ENCODE data around the gene SLC39A11. TPM values are rescaled to one million over a fixed set of nuclear protein-coding genes. Genes with fewer than 3 reads are reported as not detected.

Gene SLC39A11
- total RNA-seq, 3 donors from 2014 or later: 31.6 to 71.6 (median 51.6) TPM

DNA sequence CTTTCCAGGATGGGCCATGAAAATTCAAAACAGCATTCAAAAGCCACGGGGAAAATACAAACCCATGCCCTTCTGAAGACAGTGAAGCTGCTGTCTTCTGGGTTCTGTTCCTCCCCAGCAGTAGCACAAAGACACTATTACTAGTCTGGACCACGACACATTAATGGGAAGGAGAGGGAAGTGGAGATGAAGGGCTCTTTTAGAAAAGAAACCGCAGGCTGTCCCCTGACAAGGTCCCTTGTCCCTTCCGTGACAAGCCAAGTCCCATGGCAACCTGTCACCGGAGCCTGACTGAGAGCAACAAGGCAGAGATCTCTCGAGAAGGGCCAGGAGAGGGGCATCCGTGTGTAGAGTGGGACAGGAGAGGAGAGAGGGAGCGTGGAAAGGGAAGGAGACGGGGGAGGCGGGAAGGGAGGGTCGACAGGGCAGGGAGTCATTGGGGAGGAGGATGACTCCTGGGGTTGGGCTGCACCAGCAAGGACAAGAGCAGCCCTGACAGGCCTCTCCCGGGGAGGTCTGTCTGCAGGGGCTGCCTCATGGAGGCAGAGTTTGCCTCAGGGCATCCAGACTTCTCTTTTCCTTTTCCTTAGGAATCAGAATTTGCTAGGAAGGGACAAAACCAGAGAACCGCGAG lies 436.2 kb downstream of the SLC39A11 start:
- DNase-seq: no peak
- no peak overlapping the region for H3K4me3 ChIP-seq
- H3K4me1 ChIP-seq (ENCODE audit: low read depth): no peaks in the 10 kb centered on the region
- no peaks in the 10 kb centered on the region for H3K36me3 ChIP-seq (ENCODE audit: low read depth)
- intact Hi-C loops (cut with DNase I, micrococcal nuclease): no loop called here
- no peaks in the 10 kb centered on the region for H3K9me3 ChIP-seq
- ATAC-seq: no peak
- TF ChIP-seq, protein P1, sequence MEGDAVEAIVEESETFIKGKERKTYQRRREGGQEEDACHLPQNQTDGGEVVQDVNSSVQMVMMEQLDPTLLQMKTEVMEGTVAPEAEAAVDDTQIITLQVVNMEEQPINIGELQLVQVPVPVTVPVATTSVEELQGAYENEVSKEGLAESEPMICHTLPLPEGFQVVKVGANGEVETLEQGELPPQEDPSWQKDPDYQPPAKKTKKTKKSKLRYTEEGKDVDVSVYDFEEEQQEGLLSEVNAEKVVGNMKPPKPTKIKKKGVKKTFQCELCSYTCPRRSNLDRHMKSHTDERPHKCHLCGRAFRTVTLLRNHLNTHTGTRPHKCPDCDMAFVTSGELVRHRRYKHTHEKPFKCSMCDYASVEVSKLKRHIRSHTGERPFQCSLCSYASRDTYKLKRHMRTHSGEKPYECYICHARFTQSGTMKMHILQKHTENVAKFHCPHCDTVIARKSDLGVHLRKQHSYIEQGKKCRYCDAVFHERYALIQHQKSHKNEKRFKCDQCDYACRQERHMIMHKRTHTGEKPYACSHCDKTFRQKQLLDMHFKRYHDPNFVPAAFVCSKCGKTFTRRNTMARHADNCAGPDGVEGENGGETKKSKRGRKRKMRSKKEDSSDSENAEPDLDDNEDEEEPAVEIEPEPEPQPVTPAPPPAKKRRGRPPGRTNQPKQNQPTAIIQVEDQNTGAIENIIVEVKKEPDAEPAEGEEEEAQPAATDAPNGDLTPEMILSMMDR (IDR thresholded peaks at IDR 0.05): no peak

DNA sequence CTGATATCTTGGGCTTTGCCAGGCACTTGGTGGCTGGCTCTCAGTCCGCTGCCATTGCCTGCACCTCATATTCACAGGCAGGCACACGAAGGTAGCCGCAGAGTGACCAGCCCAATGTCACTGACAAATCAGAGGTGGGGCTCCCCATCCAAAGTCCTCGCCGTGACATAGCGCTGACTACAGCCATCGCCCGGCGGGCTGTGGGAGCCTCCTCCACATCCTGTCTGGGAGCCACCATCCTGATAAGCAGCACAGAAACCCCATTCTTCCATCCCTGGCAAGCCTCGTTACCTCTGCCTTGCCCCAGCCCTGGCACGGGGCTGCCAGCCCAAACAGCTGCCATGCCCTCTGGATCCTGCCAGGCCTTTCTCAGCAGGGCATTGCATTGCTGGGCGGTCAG lies 437.8 kb downstream of the SLC39A11 start:
- Histone ChIP-seq H3K4me1 (ENCODE audit: low read depth) (no peaks in the 10 kb centered on the region), H3K36me3 (ENCODE audit: low read depth) (no peaks in the 10 kb centered on the region), H3K9me3 (no peaks in the 10 kb centered on the region), H3K4me3 (no peak overlapping the region)
- no peak for DNase-seq
- TF ChIP-seq, protein P1 (IDR thresholded peaks at IDR 0.05): no peak
- ATAC-seq: no peak
- intact Hi-C loops (cut with DNase I, micrococcal nuclease): no loop called here

DNA sequence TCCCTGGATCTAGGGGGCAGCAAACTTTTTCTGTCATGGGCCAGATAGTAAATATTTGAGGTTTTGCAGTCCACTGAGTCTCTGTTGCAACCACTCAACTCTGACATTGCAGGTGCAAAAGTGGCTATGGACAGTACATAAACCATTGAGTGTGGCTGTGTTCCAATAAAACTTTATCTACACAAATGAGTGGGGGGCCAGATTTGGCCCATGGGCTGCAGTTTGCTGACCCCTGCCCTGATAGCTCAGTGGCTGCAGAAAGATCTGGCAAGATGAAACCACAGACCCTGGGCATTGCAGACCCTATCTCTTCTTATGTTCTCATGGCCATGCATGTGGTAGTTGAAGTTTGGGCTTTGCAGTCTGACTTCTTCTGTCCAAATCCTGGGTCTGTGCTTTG lies 440.5 kb downstream of the SLC39A11 start:
- no peak overlapping the region for H3K4me3 ChIP-seq
- no peaks in the 10 kb centered on the region for H3K4me1 ChIP-seq (ENCODE audit: low read depth)
- ATAC-seq (no peak), DNase-seq (no peak)
- intact Hi-C loops (cut with DNase I, micrococcal nuclease): no loop called here
- H3K36me3 ChIP-seq (ENCODE audit: low read depth): no peaks in the 10 kb centered on the region
- H3K9me3 ChIP-seq: no peaks in the 10 kb centered on the region
- TF ChIP-seq, protein P1 (IDR thresholded peaks at IDR 0.05): no peak

DNA sequence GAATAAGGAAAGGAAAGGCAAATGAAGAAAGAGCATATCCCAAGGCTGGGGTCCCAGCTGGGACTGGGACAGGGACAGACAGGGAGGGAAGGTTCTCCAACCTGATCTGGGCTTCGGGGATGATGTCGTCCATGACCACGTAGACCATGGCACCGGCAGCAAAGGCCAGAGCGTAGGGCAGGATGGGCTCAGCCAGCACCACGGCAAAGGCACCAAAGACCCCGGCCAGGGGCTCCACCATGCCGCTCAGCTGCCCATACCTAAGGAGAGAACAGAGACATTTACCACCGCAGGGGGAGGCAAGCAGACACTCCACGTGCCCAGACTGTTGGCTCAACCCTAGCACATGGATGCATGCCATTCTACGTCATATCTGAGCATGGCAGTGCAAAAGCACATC lies 443.8 kb downstream of the SLC39A11 start:
- Histone ChIP-seq H3K36me3 (ENCODE audit: low read depth) (no peaks in the 10 kb centered on the region), H3K4me1 (ENCODE audit: low read depth) (no peaks in the 10 kb centered on the region), H3K9me3 (no peaks in the 10 kb centered on the region), H3K4me3 (no peak overlapping the region)
- DNase-seq: no peak
- ATAC-seq: no peak
- TF ChIP-seq, protein P1 (IDR thresholded peaks at IDR 0.05): no peak
- intact Hi-C loops (cut with DNase I, micrococcal nuclease): no loop called here

- no peak for ATAC-seq
- DNase-seq: no peak
- TF ChIP-seq, protein P1 (IDR thresholded peaks at IDR 0.05): no peak
- intact Hi-C loops (cut with DNase I, micrococcal nuclease): no loop called here
- Histone ChIP-seq H3K9me3 (no peaks in the 10 kb centered on the region), H3K4me3 (no peak overlapping the region), H3K36me3 (ENCODE audit: low read depth) (no peaks in the 10 kb centered on the region), H3K4me1 (ENCODE audit: low read depth) (peaks cover 6% of the 10 kb centered on the region)
Measured at GRCh38 chr17:72646176-72646575, 446.3 kb downstream of the SLC39A11 start.

GRCh38 chr17:72644492-72644891 lies 448.0 kb downstream of the SLC39A11 start:
- intact Hi-C loops (cut with DNase I, micrococcal nuclease): no loop called here
- DNase-seq (no peak), ATAC-seq (no peak)
- Histone ChIP-seq H3K4me3 (no peak overlapping the region), H3K4me1 (ENCODE audit: low read depth) (peaks cover 14% of the 10 kb centered on the region), H3K36me3 (ENCODE audit: low read depth) (no peaks in the 10 kb centered on the region), H3K9me3 (no peaks in the 10 kb centered on the region)
- TF ChIP-seq, protein P1 (IDR thresholded peaks at IDR 0.05): no peak
